ENCODE data around the gene PRKAR2B.

Gene PRKAR2B

GRCh38 chr7:107002529-107002998 is 41.9 kb upstream of the PRKAR2B start:
- FAIRE-seq, result no peak
- TF ChIP-seq, protein P1, sequence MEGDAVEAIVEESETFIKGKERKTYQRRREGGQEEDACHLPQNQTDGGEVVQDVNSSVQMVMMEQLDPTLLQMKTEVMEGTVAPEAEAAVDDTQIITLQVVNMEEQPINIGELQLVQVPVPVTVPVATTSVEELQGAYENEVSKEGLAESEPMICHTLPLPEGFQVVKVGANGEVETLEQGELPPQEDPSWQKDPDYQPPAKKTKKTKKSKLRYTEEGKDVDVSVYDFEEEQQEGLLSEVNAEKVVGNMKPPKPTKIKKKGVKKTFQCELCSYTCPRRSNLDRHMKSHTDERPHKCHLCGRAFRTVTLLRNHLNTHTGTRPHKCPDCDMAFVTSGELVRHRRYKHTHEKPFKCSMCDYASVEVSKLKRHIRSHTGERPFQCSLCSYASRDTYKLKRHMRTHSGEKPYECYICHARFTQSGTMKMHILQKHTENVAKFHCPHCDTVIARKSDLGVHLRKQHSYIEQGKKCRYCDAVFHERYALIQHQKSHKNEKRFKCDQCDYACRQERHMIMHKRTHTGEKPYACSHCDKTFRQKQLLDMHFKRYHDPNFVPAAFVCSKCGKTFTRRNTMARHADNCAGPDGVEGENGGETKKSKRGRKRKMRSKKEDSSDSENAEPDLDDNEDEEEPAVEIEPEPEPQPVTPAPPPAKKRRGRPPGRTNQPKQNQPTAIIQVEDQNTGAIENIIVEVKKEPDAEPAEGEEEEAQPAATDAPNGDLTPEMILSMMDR (IDR thresholded peaks at IDR 0.05; ENCODE audit: insufficient read depth, missing control alignments), result no peak
- DNase-seq (ENCODE audit: insufficient read length, low spot score), result no peak

DNA sequence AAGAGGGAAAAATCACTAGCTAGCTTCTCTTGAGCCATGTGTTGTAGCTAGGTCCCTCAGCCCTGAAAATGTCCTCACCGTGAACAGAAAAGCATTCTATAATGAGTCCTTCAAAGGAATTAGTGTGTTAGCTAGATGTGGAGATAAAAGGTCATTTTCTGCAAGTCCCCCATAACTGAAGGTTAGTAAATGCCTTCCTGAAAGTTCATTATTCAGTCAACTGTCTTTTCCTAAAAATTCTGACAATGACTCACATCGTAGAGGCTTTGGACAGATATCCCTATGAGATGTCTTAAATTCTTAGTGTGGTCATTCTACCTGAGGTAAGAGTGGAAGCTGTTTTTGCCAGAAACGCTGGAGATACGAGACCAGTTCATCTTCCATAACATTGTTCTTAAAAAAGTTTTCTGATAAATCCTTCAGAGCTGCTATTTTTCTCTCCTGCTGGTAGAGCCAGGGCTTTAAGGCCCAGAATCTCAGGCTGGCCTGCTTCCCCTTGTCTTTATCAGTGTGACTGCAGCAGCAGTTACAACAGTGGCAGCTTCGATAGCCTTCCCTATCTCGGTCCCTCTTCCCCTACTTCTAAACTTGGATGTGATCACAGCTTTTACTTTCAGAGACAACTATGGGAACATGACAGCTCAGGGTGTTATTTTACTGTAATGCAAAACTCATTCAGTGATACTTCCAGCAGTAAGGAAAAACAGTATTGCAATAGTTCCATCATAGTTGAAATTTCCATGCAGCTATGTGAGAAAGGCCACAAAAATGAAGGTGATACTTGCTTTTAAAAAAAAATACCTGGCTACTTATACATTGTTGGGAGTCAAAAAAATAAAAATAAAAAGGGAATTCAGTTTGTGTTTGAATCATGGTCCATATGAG is 37.3 kb upstream of the PRKAR2B start:
- DNase-seq (ENCODE audit: insufficient read length, low spot score) (no peak), FAIRE-seq (no peak)
- TF ChIP-seq, protein P1 (IDR thresholded peaks at IDR 0.05; ENCODE audit: insufficient read depth, missing control alignments), result no peak

DNA sequence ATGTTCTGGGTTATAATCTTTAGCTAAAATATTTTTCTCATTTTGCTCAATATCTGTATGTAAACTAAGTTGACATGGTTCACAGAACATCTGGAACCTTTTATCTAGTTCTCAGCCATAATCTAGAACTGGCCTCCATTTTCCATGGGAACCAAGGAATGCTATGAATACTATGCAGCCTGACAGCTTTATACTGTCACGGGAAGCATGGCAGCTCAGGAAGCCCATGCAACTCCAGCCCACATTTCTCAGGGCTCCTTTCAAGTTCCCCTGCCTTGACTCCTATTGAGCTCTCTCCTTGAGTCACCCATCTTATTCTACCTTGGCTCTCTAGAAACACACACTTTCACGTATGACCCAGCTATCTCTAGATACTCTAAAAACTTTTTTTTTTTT is 36.6 kb upstream of the PRKAR2B start:
- no peak for FAIRE-seq
- TF ChIP-seq, protein P1 (IDR thresholded peaks at IDR 0.05; ENCODE audit: insufficient read depth, missing control alignments), result no peak
- no peak for DNase-seq (ENCODE audit: insufficient read length, low spot score)

- DNase-seq (ENCODE audit: insufficient read length, low spot score), result peak; percentile 30
- no peak for FAIRE-seq
- TF ChIP-seq, protein P1 (IDR thresholded peaks at IDR 0.05; ENCODE audit: insufficient read depth, missing control alignments), result no peak
Observed at GRCh38 chr7:107009846-107010203, 34.7 kb upstream of the PRKAR2B start.

- TF ChIP-seq, protein P1 (IDR thresholded peaks at IDR 0.05; ENCODE audit: insufficient read depth, missing control alignments), result no peak
- DNase-seq (ENCODE audit: insufficient read length, low spot score) (no peak), FAIRE-seq (no peak)
Observed at GRCh38 chr7:107012691-107013090, 31.8 kb upstream of the PRKAR2B start.

DNA sequence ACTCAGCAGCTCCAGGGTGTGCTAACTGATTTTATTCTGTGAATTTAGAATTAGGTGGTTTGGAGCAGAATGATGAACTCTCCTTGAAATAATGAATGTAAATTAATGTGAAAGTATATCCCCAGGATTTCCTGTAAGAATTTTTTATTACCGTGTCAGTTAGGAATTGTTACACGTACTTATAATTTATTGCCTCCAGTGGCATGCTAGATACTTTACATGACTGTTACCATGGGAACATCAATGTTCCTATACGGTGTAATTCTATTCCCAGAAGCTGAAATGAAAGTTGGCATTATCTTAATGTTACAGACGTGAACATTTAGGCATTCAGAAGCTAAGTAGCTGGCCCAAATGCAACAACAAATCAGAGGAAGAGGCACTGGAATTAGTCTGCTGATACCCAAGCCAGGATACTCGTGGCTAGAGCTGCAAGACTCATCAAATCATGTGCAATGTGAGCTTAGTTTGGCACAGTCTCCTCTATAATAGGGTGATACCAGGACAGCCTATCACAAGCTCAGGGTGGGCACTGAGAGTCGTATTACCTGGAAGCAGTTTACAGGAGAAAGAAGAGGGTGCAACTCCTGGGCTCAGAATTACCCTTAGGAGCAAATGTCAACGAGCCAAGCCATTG is 30.0 kb upstream of the PRKAR2B start:
- DNase-seq (ENCODE audit: insufficient read length, low spot score), result no peak
- no peak for FAIRE-seq
- TF ChIP-seq, protein P1 (IDR thresholded peaks at IDR 0.05; ENCODE audit: insufficient read depth, missing control alignments), result no peak

- DNase-seq (ENCODE audit: insufficient read length, low spot score), result no peak
- TF ChIP-seq, protein P1 (IDR thresholded peaks at IDR 0.05; ENCODE audit: insufficient read depth, missing control alignments), result no peak
- FAIRE-seq, result no peak
Observed at GRCh38 chr7:107016312-107016711, 28.2 kb upstream of the PRKAR2B start.

Data from D721Med (cell line).